Measurements from ENCODE around the gene MOB2.

- TF ChIP-seq CTCF (IDR thresholded peaks at IDR 0.05) (no peak), POLR2A (IDR thresholded peaks at IDR 0.05) (no peak)
Observed at GRCh38 chr11:1496761-1497095, 10.1 kb upstream of the MOB2 start.
